GM12872 (cell line): ENCODE results near the gene UBE3D.

ENCODE experiments used
- TF ChIP-seq, protein P1 (sequence below): IDR thresholded peaks from 3 replicates; pipeline ENCODE4 v1.5.1; 2011; ENCODE audit warnings: low read depth, mild to moderate bottlenecking, low read length, moderate library complexity; ENCODE audit not compliant: insufficient read depth

UBE3D gene

DNA sequence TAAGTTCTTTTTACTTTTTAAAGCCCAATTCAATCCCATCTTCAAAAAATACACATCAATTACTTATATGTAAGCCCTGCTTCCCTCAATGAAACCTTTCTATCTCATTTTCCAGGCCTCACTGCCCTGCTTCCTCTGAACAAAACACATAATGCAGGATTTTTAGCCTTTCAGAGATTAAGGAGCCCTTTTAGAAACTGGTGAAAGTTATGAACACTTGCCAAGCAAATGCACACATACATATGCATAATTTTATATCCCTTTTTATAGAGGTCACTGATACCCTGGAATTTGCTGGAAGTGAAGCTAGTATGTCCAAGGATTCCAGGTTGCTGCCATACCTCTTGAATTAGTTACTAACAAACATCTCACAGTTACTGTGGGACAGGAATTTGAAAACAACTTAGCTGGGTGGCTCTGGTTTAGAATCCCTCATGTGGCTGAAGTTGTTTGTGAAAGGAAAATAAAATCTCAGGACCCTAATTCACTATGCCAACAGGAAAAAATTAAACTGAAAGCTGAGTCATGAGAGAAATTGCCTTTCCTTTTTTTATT is 75.8 kb downstream of the UBE3D start:
- TF ChIP-seq, protein P1, sequence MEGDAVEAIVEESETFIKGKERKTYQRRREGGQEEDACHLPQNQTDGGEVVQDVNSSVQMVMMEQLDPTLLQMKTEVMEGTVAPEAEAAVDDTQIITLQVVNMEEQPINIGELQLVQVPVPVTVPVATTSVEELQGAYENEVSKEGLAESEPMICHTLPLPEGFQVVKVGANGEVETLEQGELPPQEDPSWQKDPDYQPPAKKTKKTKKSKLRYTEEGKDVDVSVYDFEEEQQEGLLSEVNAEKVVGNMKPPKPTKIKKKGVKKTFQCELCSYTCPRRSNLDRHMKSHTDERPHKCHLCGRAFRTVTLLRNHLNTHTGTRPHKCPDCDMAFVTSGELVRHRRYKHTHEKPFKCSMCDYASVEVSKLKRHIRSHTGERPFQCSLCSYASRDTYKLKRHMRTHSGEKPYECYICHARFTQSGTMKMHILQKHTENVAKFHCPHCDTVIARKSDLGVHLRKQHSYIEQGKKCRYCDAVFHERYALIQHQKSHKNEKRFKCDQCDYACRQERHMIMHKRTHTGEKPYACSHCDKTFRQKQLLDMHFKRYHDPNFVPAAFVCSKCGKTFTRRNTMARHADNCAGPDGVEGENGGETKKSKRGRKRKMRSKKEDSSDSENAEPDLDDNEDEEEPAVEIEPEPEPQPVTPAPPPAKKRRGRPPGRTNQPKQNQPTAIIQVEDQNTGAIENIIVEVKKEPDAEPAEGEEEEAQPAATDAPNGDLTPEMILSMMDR = no peak

DNA sequence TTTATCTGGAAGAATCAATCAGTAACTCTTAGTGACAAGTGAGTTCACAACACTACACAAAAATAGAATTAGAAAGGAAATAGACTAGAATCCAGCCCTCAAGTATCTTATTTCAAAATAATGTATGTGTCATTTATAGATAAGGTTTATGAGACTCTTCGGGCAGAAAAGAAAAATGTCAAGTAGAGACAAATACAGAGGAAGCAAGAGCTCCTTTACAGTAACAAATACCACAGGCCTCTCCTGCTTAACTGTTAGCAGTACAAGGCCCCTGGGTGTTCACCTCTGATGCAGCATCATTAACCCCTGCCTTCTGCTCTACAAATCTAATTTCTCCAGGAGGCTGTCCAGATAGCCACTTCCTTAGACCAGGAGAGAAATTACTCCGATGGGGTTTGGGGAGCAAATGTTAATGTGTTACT is 76.7 kb downstream of the UBE3D start:
- TF ChIP-seq, protein P1 = no peak

DNA sequence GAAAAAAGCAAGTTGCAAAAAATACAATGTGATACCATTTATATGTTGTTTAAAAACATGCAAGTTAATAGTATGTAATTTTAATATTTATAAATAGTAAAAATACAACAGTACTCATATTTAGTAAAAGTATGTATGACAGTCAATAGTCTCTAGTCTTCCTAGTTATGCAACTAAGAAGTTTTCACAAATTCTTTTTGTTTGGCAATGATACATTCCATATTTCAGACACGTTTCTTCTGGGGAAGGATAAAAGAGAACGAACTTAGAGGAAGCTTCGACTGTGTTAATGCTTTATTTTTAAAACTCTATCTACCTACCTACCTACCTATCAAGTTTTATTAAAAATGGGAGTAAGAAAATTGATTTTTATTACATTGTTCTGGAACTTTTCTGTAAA is 77.7 kb downstream of the UBE3D start:
- TF ChIP-seq, protein P1 = no peak

DNA sequence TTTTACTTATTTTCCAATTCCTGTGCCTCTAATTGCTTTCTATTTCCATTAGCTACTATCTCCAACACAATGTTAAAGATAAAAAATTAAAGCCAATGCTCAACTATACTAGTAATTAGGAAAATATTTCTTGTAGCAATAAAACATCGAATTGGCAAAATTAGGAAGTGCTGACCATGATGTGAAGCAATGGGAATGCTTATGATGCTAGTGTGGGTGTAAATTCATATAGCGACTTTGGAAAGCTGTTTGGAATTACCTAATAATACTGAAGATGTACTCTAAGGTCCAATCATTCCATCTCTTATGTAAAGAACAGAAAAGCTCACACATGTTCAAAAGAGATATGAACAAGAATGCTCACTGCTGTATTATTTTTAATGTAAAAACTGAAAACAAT is 78.2 kb downstream of the UBE3D start:
- TF ChIP-seq, protein P1 = no peak

DNA sequence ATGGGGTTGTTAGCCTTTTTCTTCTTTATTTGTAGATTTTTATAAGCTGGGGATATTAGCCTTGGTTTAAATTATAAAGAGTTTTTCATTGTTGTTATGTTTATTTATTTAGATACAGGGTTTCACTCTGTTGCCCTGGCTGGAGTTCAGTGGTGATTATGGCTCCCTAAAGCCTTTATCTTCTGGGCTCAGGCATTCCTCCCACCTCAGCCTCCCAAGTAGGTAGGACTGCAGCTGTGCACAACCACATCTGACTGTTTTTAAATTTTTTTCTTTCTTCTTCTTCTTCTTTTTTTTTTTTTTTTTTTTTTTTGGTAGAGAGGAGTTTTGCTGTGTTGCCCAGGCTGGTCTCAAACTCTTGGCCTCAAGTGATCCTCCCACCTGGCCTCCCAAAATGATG is 80.9 kb downstream of the UBE3D start:
- TF ChIP-seq, protein P1 = no peak

DNA sequence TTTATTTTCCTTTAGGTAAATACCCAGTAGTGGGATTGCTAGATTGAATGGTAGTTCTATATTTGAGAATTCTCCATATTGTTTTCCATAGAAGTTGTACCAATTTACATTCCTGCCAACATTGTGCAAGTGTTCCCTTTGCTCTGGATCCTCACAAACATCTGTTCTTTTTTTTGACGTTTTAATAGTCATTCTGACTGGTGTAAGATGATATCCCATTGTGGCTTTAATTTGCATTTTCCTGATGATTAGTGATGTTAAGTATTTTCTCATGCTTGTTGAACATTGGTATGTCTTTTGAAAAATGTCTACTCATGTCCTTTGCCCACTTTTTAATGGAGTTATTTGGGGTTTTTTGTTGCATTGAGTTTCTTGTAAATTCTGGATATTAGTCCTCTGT is 85.6 kb downstream of the UBE3D start:
- TF ChIP-seq, protein P1 = no peak

DNA sequence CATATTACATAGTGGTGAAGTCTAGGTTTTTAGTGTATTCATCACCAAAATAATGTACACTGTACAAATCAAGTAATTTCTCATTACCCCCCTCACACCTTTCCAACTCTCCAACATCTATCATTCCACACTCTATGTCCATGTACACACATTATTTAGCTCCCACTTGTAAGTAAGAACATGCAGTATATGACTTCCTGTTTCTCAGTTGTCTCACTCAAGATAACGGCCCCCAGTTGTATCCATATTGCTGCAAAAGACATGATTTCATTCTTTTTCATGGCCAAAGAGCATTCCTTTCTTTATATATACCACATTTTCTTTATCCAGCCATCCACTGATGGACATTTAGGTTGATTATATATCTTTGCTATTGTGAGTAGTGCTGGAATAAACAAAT is 86.0 kb downstream of the UBE3D start:
- TF ChIP-seq, protein P1 = no peak
